DMS53 treated with DMSO at 0.1 percent for 48 hours (cell line): ENCODE data around the gene TAL2.
"Not testable (repeated sequence)": the region's sequence is repeated elsewhere in the genome, so short reads cannot be mapped to it uniquely, and the experiment has no call there.

Experiments used
- DNase-seq: peaks from one replicate; lab custom pipeline; 2025; ENCODE audit not compliant: unreplicated experiment; lab: John Stamatoyannopoulos, UW

The TAL2 gene

GRCh38 chr9:105673850-105674387, 11.7 kb downstream of the TAL2 start:
- DNase-seq: no peak

- DNase-seq: no peak
Observed at GRCh38 chr9:105676351-105676923, 14.2 kb downstream of the TAL2 start.

DNA sequence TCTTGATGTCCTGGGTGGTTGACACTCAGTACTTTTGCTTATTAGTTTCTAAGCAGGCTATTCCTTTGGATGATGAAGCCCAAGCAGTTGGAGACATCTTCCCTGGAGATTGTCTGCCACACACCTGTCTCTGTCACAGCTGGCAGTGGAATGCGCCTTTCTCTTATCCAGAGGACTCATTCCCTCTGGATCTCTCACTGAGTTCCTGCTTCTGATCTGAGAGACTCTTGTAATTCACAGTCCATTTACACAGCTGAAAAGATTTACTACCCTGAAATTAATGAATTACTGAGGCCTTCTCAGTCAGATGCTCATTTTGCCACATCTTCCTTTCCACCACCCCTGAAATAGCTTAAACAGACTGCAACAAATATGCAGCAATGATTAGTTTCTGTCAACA, 15.9 kb downstream of the TAL2 start:
- peak; percentile 1 for DNase-seq

DNA sequence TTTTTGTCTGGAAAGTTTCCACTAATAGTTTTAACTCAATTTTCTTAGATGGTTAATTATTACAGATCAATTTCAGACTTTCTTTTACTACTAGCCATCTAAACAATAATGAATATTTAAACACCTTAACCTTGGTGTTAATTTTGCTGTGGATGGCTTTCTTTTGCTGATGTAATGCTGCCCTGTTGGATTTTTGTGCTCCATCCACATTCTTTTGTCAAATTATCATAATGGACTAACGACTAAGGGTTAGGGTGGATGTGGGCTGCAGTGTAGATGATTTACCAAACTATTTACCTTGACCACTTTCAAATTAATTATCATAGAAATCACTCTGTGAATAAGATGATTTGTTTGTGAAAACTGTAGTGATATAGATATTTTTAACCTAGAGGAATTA, 16.5 kb downstream of the TAL2 start:
- DNase-seq: no peak

DNA sequence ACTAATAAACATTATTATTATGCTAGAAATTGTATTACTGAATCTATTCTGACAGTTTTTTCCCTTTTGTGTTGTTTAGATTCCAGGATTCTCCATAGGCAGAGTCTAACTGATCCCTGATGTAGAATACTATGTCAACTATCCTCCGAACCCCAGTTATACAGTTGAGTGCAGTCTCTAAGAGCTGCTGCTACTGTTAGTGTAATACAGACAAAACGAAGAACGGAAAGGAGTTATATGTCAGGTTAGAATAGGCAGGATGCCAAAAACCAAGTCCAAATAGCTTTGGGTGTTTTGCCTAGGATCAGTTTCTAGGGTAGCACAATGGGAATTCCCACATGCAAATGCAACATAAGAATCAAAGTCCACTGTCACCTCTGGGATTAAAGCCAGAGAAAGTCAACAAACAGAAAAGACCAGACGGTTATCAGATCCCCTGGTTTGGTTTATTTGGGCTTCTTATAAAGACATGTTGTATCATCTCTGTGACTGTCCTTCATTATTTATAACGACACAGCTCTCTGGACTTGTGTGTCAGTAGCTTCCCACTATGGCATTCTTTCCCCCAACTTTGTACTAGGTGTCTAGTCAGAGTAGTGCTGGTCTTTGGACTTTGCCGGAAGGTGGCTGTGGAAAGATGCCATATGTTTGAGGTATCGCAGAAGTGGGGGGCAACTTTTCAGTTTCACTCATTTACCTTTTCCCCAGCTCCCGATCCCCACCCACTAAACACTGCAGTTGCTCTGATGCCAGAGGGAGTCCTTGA, 17.2 kb downstream of the TAL2 start:
- peak; percentile 47 for DNase-seq

DNA sequence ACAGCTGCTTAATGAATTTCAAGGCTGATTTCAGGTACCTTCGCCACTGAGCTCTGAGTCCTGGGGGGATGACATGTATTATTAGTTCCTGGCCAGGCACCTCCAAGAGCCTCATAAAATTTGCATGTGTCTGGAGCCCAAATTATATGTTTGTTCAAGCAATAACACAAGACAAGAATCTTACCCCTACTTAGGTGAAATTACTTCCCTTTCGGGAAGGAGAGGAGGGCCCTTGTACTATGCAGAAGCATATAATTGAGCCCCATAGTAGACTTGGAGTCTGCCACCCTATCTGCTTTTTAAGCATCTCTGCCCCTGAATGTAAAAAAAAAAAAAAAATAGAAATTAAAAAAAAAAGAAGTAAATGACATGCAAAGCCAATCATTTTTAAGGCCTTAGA, 19.1 kb downstream of the TAL2 start:
- no peak for DNase-seq

DNA sequence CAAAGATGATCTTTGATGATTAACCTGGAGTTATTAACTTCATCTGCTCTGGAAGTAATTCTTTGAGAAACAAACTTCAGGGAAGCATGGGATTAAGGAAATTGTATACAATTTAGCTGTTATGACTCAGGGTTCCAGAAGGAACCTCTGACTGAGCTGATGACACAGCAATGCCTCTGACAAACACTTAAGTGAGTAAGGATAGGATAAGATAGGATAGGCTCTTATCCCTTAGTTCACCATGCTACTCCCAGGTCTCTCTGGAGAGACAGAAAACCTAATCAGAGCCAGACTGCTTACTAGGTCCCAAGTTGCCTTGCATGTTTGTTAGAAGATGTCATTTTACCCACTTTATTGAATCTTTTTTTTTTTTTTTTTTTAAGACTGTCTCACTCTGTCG, 19.5 kb downstream of the TAL2 start:
- no peak for DNase-seq

GRCh38 chr9:105683688-105684275, 21.5 kb downstream of the TAL2 start:
- DNase-seq: no peak

- DNase-seq: no peak
Observed at GRCh38 chr9:105686936-105687335, 24.7 kb downstream of the TAL2 start.

- peak; percentile 1 for DNase-seq
Observed at GRCh38 chr9:105690742-105691141, 28.5 kb downstream of the TAL2 start.

GRCh38 chr9:105693435-105694189, 31.4 kb downstream of the TAL2 start:
- DNase-seq: no peak

- DNase-seq: peak; percentile 38
Observed at GRCh38 chr9:105694190-105694847, 32.1 kb downstream of the TAL2 start, which contains the start of gene TMEM38B. Gene TMEM38B (plus strand): TSS chr9:105694541. CDS start chr9:105694661, 120 bp downstream.

DNA sequence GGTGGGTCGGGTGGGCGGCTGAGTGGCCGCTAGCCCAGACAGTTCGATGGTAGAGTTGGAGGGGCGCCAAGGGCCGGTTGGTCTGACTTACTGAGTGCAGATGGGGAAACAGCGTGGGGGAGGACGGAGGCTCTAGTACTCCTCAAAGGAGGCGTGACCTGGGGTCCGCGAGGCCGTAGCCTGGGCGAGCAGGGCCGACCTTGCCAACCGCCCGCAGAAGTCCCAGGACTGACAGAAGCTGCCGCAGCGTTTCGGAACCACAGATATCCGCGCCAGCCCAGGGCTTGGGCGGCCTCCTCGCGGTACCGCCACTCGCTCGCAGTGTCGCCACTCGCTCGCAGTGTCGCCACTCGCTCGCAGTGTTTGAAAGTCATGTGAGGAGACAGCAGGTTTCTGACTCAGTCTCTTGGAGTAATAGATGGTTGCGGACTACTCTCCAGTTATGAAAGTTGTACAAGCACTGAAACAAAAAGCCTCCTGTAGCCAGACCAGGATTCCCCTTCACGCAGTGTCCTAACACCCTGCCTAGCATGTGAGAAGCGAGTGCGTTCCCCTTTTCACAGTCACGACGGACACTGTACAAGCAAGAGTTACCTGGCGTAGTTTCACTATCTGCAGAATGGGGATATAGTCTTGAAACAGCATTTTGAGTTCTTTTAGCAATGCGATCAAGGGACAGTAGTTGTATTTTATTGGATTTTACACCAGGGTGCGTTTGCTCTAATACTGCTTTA, 32.8 kb downstream of the TAL2 start:
- peak; percentile 23 for DNase-seq

GRCh38 chr9:105696219-105696793, 34.0 kb downstream of the TAL2 start:
- no peak for DNase-seq

- no peak for DNase-seq
Observed at GRCh38 chr9:105697871-105698270, 35.6 kb downstream of the TAL2 start.

DNA sequence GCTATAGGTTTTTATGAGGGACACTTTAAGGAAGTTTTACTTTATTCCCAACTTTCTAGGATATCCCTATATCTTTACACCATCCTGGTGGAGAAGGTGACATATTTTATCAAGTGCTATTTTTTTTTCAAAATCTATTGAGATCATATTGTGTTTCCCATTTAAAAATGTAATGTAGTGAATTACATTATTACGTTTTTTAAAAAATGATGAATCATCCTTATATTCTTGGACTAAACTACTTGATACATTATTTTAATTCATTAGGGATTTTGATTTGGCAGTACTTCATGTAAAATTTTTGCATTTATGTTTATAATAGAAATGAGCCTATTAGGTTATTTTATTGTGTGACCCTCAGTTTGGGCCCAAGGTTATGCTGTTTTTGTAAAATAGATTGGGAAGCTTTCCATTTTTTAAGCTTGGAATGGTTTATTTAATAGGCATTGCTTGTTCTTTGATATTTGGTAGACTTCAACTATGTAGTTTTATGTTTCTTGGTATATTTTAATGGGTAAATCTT, 36.2 kb downstream of the TAL2 start:
- DNase-seq: no peak

DNA sequence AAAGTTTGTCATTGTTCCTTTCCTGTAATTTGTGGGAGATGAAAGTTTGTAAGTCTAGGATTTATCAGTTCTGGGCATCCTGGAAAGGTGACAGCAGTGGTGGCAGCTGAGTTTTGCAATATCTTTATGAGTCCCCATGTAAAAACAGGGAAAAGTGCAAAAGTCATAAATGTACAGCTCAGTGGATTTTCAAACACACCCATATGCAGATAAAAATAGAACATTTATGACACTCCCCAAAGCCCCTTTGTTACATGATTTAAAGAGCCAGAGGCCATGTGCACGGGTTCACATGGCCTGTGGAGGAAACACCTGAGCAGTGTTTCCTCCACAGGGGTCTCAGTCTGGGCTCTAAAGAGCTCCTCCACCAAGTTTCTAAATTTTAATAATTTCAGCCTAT, 38.4 kb downstream of the TAL2 start:
- DNase-seq: no peak

- no peak for DNase-seq
Observed at GRCh38 chr9:105701145-105701544, 38.9 kb downstream of the TAL2 start.

GRCh38 chr9:105702207-105702606, 40.0 kb downstream of the TAL2 start:
- no peak for DNase-seq

DNA sequence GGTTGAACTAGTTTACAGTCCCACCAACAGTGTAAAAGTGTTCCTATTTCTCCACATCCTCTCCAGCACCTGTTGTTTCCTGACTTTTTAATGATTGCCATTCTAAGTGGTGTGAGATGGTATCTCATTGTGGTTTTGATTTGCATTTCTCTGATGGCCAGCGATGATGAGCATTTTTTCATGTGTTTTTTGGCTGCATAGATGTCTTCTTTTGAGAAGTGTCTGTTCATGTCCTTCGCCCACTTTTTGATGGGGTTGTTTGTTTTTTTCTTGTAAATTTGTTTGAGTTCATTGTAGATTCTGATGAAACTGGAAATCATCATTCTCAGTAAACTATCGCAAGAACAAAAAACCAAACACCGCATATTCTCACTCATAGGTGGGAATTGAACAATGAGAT, 41.4 kb downstream of the TAL2 start:
- DNase-seq: not testable (repeated sequence)
